GM12878 (cell line): ENCODE measurements around the gene MGRN1. TPM values are rescaled to one million over a fixed set of nuclear protein-coding genes. Genes with fewer than 3 reads are reported as not detected.

Source experiments
- ATAC-seq: fragments of 200-7000 bp; cut with Tn5 transposase; 3 replicates; pipeline ENCODE4 v1.9.1; 2020; ENCODE audit warnings: mild to moderate bottlenecking, moderate library complexity
- BruUV-seq: library from RNA; stranded (reverse); fragments of 400-500 nt; replicated peaks from 2 replicates; lab custom pipeline; 2021; lab: Mats Ljungman, UMichigan
- CTCF ChIA-PET: fragments of 300-600 bp; sonication (Branson Sonifier 250); formaldehyde crosslinking; extraction: SDS; loops from one replicate; lab custom pipeline; 2021; ENCODE audit warnings: inconsistent platforms; lab: Yijun Ruan, JAX
- POLR2A ChIA-PET: fragments of 350-600 bp; formaldehyde crosslinking; extraction: SDS; loops from one replicate; lab custom pipeline; 2021; ENCODE audit warnings: inconsistent platforms; lab: Charles Lee
- RAD21 ChIA-PET: fragments of 300-600 bp; sonication (Branson Sonifier 250); formaldehyde crosslinking; loops from one replicate; lab custom pipeline; 2023; ENCODE audit warnings: antibody characterized with exemption; ENCODE audit not compliant: unreplicated experiment; lab: Charles Lee
- SMC1A ChIA-PET: fragments of 300-600 bp; sonication (Branson Sonifier 250); formaldehyde crosslinking; loops from one replicate; lab custom pipeline; 2023; ENCODE audit not compliant: unreplicated experiment, uncharacterized antibody; lab: Charles Lee
- DNase-seq: peaks from one replicate; pipeline ENCODE4 v3.0.0-alpha.2; 2011; ENCODE audit warnings: low read depth, low spot score
- FAIRE-seq: peaks from 3 replicates; lab custom pipeline; 2011; peaks lifted over from hg19 to GRCh38; lab: Jason Lieb, UNC
- H2AFZ ChIP-seq: 2 replicates; pipeline ENCODE4 v1.6.0; 2011; ENCODE audit warnings: low read depth, low read length, control low read depth; ENCODE audit not compliant: control insufficient read depth
- H3K27ac ChIP-seq: 2 replicates; pipeline ENCODE4 v1.5.1; 2011; ENCODE audit warnings: control low read depth; ENCODE audit not compliant: control insufficient read depth, insufficient read depth
- H3K27me3 ChIP-seq, 2 experiments: replicated peaks in 1 of 2; 2 replicates each; pipeline versions ENCODE4 v1.6.0 to v1.6.1; 2011; ENCODE audit warnings: low read length in 1 of 2; ENCODE audit not compliant: control insufficient read depth in 2 of 2, insufficient read depth in 2 of 2
- H3K36me3 ChIP-seq, 2 experiments: 2 replicates each; pipeline ENCODE4 v1.5.1; 2011; ENCODE audit warnings: low read length in 1 of 2; ENCODE audit not compliant: control insufficient read depth in 2 of 2, insufficient read depth in 2 of 2
- H3K4me1 ChIP-seq: 2 replicates; pipeline ENCODE4 v1.6.1; 2011; ENCODE audit warnings: mild to moderate bottlenecking, low read length, moderate library complexity, mixed read lengths; ENCODE audit not compliant: control insufficient read depth, insufficient read depth
- H3K4me2 ChIP-seq: 2 replicates; pipeline ENCODE4 v1.6.0; 2011; ENCODE audit warnings: control low read depth; ENCODE audit not compliant: control insufficient read depth, insufficient read depth
- H3K4me3 ChIP-seq: fragments of 200-600 bp; sonication (generic); 2 replicates; pipeline ENCODE4 v1.5.1; 2016
- H3K79me2 ChIP-seq: 2 replicates; pipeline ENCODE4 v1.6.0; 2011; ENCODE audit warnings: low read length; ENCODE audit not compliant: control insufficient read depth, insufficient read depth
- H3K9ac ChIP-seq: 2 replicates; pipeline ENCODE4 v1.8.0; 2011; ENCODE audit warnings: low read length, control low read depth, mixed read lengths; ENCODE audit not compliant: control insufficient read depth, insufficient read depth
- H3K9me3 ChIP-seq: replicated peaks from 3 replicates; pipeline ENCODE4 v1.5.1; 2011; ENCODE audit warnings: mild to moderate bottlenecking, low read length; ENCODE audit not compliant: control insufficient read depth, insufficient read depth
- H4K20me1 ChIP-seq: 2 replicates; pipeline ENCODE4 v1.6.0; 2011; ENCODE audit not compliant: control insufficient read depth, insufficient read depth
- BCLAF1 ChIP-seq: fragments of 450-650 bp; IDR thresholded peaks from 2 replicates; pipeline ENCODE4 v1.6.1; 2017; ENCODE audit warnings: antibody characterized with exemption, mild to moderate bottlenecking, moderate library complexity
- CHD4 ChIP-seq: fragments of 200-600 bp; sonication (generic); IDR thresholded peaks from 2 replicates; pipeline ENCODE4 v1.6.1; 2016; ENCODE audit warnings: mild to moderate bottlenecking
- GABPA ChIP-seq: IDR thresholded peaks from 2 replicates; pipeline ENCODE4 v1.6.1; 2014; ENCODE audit warnings: antibody characterized with exemption, low read depth, mild to moderate bottlenecking, inconsistent platforms
- GATAD2B ChIP-seq: fragments of 450-650 bp; conservative IDR thresholded peaks from 2 replicates; pipeline ENCODE4 v1.6.1; 2017; ENCODE audit warnings: low read depth, mild to moderate bottlenecking, moderate library complexity
- IKZF2 ChIP-seq, 2 experiments: fragments of 450-650 bp; IDR thresholded peaks; 2 replicates each; pipeline ENCODE4 v1.6.1; 2017; ENCODE audit warnings: mild to moderate bottlenecking in 2 of 2, moderate library complexity in 2 of 2
- NFYB ChIP-seq: IDR thresholded peaks from 2 replicates; pipeline ENCODE4 v1.6.1; 2011; ENCODE audit warnings: low read depth, mild to moderate bottlenecking, low read length, improper control_type of control experiment, moderate library complexity; ENCODE audit not compliant: insufficient read depth
- NR2C1 ChIP-seq: fragments of 450-650 bp; IDR thresholded peaks from 2 replicates; pipeline ENCODE4 v1.6.1; 2017; ENCODE audit warnings: antibody characterized with exemption, mild to moderate bottlenecking, moderate library complexity
- POLR2A ChIP-seq: IDR thresholded peaks from 2 replicates; pipeline ENCODE4 v1.6.1; 2011; ENCODE audit warnings: low read depth, mild to moderate bottlenecking, low read length
- RAD51 ChIP-seq: fragments of 450-650 bp; IDR thresholded peaks from 2 replicates; pipeline ENCODE4 v1.6.1; 2016; ENCODE audit warnings: moderate library complexity, mild to moderate bottlenecking, inconsistent platforms
- SKIL ChIP-seq: fragments of 450-650 bp; IDR thresholded peaks from 2 replicates; pipeline ENCODE4 v1.6.1; 2017; ENCODE audit warnings: mild to moderate bottlenecking, low read depth, inconsistent platforms; ENCODE audit not compliant: poor library complexity, severe bottlenecking
- SMARCA5 ChIP-seq: fragments of 450-650 bp; IDR thresholded peaks from 2 replicates; pipeline ENCODE4 v1.6.1; 2017; ENCODE audit warnings: mild to moderate bottlenecking
- SMC3 ChIP-seq: IDR thresholded peaks from 2 replicates; pipeline ENCODE4 v1.6.1; 2011; ENCODE audit warnings: low read length, improper control_type of control experiment, borderline replicate concordance
- STAT3 ChIP-seq: IDR thresholded peaks from 2 replicates; pipeline ENCODE4 v1.6.1; 2011; ENCODE audit warnings: low read depth, low read length, improper control_type of control experiment
- ZZZ3 ChIP-seq: IDR thresholded peaks from 2 replicates; pipeline ENCODE4 v1.6.1; 2011; ENCODE audit warnings: low read depth; ENCODE audit not compliant: control insufficient read depth, insufficient read length
- WGBS: methylation state at CpG from one replicate; pipeline ENCODE4 v1.1.6; 2016; ENCODE audit warnings: low lambda C conversion rate; ENCODE audit not compliant: insufficient replicate concordance, insufficient coverage; ENCODE audit errors: missing lambda C conversion rate; 5-methylcytosine and 5-hydroxymethylcytosine counted together
- in situ Hi-C: fragments of 300-500 bp; cut with MboI; formaldehyde crosslinking; loops from 9 replicates; pipeline ENCODE4 v1.14.3; 2018; ENCODE audit warnings: mixed read lengths
- intact Hi-C: fragments of 100-400 bp; cut with micrococcal nuclease; formaldehyde crosslinking; loops from one replicate; pipeline ENCODE4 v1.14.2; 2022; ENCODE audit not compliant: unreplicated experiment
- polyA plus RNA-seq, 11 experiments: library from polyadenylated mRNA; depleted of rRNA in 4 of 11; unstranded in 6 of 11; stranded (reverse) in 5 of 11; fragments of >200 nt; fragmentation: Nextera tagmentation in 4 of 11; fragmentation: Illumina TruSeq in 1 of 11; extraction: Ambion mirVana in 4 of 11; extraction: Trizol in 1 of 11; gene quantifications; 1 replicate in 1 of 11; 2 replicates in 10 of 11; pipeline versions ENCODE4 v1.2.1 to v1.2.3, GENCODE V29; 2011 to 2016; ENCODE audit warnings: inconsistent platforms in 2 of 11, missing spikeins in 2 of 11, low read depth in 1 of 11
- total RNA-seq, 4 experiments: library from RNA; depleted of rRNA in 3 of 4; stranded (reverse); fragments of >200 nt in 3 of 4; fragmentation: Illumina TruSeq in 1 of 4; extraction: Trizol in 1 of 4; gene quantifications; 2 replicates each; pipeline versions ENCODE4 v1.2.1 to v1.2.3, GENCODE V29; 2013 to 2021
- TF ChIP-seq, protein P1 (sequence below): fragments of 450-650 bp; IDR thresholded peaks from 2 replicates; pipeline ENCODE4 v1.6.1; 2017; ENCODE audit warnings: mild to moderate bottlenecking
- TF ChIP-seq, protein P2 (sequence below): fragments of 450-650 bp; IDR thresholded peaks from 2 replicates; pipeline ENCODE4 v1.6.1; 2016; ENCODE audit warnings: mild to moderate bottlenecking
- TF ChIP-seq, protein P3 (sequence below): fragments of 450-650 bp; IDR thresholded peaks from 2 replicates; pipeline ENCODE4 v1.6.1; 2016; ENCODE audit warnings: mild to moderate bottlenecking

Gene MGRN1
- total and polyA plus RNA-seq, 10 of the 15 experiments (the other 5 are each of a cell fraction or from before 2014, with no cell fraction given), result 0.35 to 86.7 (median 14.6) TPM

DNA sequence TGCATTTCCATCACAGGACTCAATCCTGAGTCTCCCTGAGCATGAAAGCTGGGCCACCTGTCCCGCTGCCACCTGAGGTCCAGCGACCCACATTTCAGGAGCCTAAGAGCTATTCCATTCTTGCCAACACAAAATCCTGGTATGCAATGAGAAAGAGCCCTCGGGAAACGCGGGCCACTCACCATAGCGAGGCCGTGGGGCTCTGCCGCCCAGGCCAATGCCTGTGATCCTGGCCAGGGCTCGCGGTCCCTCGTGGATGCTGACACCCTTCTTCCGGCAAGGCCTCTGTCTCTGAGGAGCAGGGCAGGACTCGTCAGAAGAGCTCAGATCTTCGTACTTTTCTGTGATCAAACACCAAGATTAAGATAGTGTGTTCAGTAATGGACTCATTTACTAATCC, 80.3 kb downstream of the MGRN1 start:
- H3K9ac ChIP-seq, result no peak overlapping the region
- no peaks in the 10 kb centered on the region for H3K9me3 ChIP-seq
- FAIRE-seq (no peak), DNase-seq (no peak), ATAC-seq (no peak)
- no peak overlapping the region for H3K27ac ChIP-seq
- no peaks in the 10 kb centered on the region for H4K20me1 ChIP-seq
- ChIA-PET SMC1A (interaction anchor here (0.6 to 1.0 kb wide), 3 partner anchors 9 to 268 kb away, joined by 3 to 4 read pairs (median 3); no protein-coding TSS in a partner anchor), RAD21 (no interaction called here), CTCF (no interaction called here), POLR2A (no interaction called here)
- no peak overlapping the region for H3K4me3 ChIP-seq
- 93% methylated on average over 14 of the region's 14 CpGs for WGBS
- intact Hi-C loops (no loop called here), in situ Hi-C loops (no loop called here)
- no peaks in the 10 kb centered on the region for H3K4me1 ChIP-seq
- no peak overlapping the region for H2AFZ ChIP-seq
- no TSS peak for BruUV-seq
- no peaks in the 10 kb centered on the region for H3K27me3 ChIP-seq
- H3K79me2 ChIP-seq, result no peaks in the 10 kb centered on the region
- peaks cover 8 to 18% of the 10 kb centered on the region in 2 experiments; a peak in 3 of 4 replicates for H3K36me3 ChIP-seq
- no peak overlapping the region for H3K4me2 ChIP-seq
- TF ChIP-seq NFYB, result no peak
- TF ChIP-seq NR2C1, result no peak
- TF ChIP-seq BCLAF1, result no peak
- TF ChIP-seq, protein P1, sequence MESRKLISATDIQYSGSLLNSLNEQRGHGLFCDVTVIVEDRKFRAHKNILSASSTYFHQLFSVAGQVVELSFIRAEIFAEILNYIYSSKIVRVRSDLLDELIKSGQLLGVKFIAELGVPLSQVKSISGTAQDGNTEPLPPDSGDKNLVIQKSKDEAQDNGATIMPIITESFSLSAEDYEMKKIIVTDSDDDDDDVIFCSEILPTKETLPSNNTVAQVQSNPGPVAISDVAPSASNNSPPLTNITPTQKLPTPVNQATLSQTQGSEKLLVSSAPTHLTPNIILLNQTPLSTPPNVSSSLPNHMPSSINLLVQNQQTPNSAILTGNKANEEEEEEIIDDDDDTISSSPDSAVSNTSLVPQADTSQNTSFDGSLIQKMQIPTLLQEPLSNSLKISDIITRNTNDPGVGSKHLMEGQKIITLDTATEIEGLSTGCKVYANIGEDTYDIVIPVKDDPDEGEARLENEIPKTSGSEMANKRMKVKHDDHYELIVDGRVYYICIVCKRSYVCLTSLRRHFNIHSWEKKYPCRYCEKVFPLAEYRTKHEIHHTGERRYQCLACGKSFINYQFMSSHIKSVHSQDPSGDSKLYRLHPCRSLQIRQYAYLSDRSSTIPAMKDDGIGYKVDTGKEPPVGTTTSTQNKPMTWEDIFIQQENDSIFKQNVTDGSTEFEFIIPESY, result no peak
- no peak for TF ChIP-seq GATAD2B
- TF ChIP-seq STAT3, result no peak
- no peak for TF ChIP-seq POLR2A
- no peak for TF ChIP-seq ZZZ3
- no peak for TF ChIP-seq SMC3
- TF ChIP-seq SMARCA5, result no peak
- no peak for TF ChIP-seq SKIL
- no peak for TF ChIP-seq IKZF2 (IDR thresholded peaks at IDR 0.05)
- TF ChIP-seq, protein P2, sequence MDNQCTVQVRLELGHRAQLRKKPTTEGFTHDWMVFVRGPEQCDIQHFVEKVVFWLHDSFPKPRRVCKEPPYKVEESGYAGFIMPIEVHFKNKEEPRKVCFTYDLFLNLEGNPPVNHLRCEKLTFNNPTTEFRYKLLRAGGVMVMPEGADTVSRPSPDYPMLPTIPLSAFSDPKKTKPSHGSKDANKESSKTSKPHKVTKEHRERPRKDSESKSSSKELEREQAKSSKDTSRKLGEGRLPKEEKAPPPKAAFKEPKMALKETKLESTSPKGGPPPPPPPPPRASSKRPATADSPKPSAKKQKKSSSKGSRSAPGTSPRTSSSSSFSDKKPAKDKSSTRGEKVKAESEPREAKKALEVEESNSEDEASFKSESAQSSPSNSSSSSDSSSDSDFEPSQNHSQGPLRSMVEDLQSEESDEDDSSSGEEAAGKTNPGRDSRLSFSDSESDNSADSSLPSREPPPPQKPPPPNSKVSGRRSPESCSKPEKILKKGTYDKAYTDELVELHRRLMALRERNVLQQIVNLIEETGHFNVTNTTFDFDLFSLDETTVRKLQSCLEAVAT, result no peak
- no peak for TF ChIP-seq GABPA
- no peak for TF ChIP-seq RAD51
- no peak for TF ChIP-seq CHD4
- TF ChIP-seq, protein P3, sequence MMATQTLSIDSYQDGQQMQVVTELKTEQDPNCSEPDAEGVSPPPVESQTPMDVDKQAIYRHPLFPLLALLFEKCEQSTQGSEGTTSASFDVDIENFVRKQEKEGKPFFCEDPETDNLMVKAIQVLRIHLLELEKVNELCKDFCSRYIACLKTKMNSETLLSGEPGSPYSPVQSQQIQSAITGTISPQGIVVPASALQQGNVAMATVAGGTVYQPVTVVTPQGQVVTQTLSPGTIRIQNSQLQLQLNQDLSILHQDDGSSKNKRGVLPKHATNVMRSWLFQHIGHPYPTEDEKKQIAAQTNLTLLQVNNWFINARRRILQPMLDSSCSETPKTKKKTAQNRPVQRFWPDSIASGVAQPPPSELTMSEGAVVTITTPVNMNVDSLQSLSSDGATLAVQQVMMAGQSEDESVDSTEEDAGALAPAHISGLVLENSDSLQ, result no peak
